ENCODE results near the gene CENPO.
"Not testable (repeated sequence)": the region's sequence is repeated elsewhere in the genome, so short reads cannot be mapped to it uniquely, and the experiment has no call there.

The CENPO gene

DNA sequence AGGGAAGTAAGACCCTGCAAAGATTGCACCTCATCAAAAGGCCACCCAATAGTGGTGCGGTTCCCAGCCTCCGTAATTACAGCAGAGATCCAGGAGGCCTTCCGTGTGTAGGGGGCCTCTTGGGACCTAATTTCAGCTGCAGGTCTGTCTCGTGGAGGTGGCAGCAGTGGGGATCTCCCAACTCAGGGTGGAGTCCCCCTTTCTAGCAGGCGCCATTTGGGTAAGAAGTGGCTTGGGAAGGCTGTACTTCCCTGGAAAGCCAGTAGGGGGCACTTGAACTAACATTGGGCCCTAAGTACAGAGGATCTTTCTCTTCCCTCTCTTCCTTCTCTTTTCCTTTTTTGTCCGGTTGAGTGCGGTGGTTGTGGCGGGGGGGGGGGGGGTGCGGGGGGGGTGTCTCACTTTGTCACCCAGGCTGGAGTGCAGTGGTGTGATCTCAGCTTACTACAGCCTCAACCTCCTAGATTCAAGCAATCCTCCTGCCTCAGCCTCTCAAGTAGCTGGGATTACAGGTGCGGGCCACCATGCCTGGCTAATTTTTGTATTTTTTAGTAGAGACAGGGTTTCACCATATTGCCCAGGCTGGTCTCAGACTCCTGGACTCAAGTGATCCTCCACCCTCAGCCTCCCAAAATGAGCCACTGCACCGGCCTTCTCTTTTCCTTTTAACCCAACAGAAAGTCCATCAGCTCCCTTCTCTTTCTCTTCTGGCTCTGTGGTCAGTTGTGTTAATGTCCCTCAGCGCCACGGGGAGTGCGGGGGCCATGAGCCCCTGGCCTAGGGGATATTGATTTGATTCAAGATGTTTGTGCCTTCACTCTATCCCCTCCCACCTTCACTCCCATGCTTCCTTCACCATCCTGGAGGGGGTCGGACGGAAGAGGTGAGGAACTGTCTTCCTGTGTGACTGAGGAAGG, 32.0 kb downstream of the CENPO start:
- peak; percentile 33 for DNase-seq

DNA sequence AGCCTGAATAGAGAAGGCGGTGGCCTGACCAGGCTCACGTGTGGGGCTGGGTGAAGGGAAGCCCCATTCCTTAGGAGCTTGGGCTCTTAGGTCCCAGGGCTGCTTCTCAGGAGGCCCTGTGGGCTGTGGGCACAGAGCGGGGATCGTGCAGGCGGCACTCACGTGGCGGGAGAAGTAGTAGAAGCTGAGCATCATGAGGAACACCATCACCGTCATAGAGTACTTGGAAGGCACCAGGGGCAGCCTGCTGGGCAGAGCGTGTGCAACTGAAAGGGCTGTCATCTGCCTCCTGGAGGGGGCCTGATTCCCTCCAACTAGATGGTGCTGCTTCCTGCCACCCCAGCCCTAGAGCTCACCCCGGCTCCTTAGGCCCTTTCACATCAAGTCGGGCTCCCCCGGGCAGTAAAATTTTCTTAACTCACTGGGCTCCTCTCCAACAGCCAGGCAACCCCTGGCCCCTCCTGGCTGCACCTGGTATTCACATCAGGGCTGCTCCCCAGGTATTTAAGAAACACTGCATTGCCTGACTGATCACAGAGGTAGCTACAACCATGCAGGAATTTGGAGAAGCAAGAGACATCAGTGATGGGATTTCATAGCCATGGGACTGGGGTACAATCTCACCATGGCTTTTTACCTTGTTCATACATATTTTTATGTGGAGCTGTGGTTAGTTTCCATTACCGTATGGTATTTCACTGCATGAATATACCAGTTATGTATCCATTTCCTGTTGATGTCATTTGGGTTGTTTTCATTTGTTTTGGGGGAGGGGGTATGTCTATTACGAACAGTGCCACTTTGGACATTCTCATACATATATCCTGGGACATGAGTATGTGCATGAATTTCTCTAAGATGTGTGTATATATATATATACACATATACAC, 32.9 kb downstream of the CENPO start:
- peak; percentile 36 for DNase-seq

DNA sequence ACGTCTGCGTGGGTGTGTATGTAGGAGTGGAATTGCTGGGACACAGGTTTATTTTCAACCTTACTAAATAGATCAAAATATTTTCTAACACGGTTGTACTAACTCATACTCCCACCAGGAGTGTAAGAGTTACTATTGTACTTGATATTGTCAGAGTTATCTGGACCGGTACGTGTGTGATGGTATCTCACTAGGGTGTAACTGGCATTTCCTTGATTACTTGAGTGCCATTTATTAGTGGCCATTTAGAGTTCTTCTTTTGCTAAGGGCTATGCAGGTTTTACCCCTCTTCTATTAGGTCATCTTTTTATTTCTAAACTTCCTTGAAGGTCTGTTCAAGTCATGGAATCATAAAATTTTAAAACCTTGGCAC, 33.5 kb downstream of the CENPO start:
- DNase-seq = no peak

DNA sequence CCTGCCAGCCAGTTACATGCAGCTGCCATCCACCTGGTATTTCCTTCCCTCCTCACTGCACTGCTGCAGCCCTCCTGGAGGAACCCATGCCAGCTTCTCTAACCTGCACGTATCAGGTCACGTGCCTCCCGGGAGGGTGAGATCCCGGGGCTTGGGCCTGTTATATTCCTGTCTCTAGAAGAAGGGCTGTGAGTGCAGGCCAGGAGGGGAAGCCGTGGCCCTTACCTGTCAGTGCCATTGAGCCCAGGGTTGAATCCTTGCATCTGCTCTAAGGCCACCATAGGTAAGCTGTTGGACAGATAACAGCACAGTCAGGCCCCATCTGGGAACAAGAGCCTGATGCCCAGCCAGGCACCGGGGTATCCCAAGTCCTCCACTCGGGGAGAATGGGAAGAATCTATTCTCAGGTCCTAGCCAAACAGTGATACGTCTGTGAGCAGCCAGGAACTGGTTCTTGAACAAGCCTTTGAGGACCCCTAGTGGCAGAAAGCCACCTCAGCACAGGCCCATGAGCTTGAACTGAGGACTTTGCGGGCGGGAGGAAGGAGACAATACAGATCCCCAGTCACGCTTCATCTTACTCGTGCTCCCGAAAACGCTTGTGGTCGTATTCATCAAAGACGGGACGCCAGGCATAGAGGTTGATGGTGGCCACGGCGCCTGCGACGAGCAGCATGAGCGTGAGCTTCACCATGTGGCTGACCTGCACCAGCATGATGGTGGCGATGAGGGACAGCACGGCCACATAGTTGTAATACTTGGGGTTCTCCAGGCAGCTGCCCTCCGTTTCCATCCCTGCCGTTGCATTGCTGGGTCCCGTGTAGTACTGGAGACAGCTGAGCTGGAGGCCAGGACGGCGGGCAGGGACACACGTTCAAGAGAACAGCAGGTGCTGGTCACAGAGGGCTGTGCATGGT, 34.4 kb downstream of the CENPO start:
- peak; percentile 86 for DNase-seq

DNA sequence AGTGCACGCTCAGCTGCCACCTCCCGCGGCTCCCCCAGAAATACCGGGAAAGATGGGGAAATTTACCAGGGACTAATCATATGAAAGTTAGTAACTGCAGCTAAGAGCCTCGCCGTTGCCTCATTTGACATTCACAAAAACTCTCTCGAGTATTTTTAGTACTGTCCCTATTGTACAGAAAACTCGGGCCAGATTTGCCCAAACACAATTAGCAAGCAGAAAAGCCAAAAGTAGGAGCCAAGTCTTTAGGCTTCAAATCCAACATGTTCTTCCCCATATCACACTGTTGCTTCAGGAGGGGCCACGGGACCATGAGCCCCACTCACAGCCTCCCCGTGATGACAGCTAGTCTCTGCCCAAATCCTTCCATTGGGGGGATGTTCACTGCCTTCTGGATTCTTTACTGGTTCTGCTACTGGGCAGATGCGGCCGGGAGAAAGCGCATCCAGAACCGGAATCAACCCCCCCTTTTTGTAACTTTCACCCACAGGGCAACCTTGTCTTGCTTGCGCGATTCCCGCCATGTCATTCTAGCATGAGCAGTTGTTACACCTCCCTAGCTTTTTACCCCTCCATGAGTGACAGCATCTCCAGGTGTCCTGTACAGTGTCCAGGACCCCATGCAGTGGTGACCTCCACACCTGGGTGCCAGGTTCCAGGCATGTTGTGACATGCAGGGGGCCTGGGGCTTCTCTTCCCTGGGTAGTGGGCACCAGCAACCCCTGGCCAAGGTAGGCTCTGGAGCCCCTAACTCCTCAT, 35.2 kb downstream of the CENPO start:
- peak; percentile 37 for DNase-seq

DNA sequence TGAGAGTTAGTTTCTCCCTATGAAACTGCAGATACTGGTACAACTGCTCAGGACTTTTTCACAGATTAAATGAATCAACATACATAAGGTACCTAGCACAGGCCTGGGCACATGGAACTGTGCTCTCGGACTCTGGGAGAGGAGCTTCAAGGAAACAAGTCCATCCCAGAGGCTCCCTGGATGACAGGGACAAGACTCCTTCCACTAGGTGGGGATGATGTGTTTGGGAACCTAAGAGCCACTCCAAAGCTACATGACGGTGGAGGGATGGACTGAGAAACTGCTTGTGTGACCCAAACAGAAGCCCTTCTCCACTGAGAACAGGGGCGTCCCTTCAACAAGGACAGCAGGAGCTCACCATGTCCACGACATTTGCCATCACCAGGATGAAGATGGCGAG, 37.1 kb downstream of the CENPO start:
- DNase-seq = peak; percentile 42

DNA sequence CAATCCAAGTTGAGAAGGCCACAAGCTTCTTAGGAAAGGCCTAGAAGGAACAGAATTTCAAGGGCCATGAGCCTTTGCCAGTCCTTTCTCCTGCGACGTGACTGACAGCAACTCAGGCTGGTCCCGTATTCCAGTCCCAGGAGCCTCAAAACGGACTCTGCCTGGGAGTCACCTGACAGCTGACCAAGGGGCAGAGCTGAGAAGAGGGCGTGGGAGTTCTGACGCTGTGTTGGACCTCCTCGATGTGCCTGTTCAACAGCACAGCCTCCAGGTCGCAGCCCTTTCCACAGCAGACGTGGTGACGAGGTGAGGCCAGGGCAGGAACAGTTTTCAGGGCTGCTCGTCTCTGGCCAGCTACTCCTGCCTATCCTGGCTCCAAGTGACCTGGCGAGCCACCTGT, 37.6 kb downstream of the CENPO start:
- no peak for DNase-seq

DNA sequence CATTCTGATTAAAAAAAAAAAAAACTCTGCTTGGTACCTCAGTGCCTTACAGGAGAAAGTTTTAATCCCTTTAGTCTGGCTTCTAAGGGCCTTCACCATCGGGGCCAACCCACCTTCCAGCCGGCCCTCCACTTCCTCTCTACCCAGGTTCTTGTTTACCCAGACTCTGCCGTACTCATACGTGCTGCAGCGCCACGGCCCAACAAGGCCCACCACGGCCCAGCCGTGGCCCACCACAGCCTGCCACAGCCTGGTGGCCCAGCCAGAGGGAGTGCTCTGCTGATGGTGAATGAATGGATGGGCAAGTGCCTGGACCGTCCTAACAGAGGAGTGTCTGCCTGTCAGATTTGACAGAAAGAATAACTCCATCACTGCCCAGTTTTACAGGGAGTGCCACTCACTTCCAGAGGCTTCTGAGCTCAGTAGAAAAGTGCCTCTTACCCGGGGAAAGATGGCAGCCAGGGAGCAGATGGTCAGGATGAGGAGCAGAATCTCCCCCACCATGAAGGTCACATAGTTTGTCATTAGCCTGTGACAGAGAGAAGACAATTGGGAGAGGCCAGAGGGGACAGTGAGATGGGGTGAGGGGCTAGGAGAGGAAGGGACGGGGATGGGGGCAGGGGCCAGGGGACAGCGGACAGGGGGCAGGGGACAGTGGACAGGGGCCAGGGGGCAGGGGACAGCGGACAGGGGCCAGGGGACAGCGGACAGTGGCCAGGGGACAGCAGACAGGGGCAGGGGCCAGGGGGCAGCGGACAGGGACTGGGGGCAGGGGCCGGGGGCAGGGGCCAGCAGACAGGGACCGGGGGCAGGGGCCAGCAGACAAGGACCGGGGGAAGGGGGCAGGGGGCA, 38.2 kb downstream of the CENPO start:
- DNase-seq = no peak

DNA sequence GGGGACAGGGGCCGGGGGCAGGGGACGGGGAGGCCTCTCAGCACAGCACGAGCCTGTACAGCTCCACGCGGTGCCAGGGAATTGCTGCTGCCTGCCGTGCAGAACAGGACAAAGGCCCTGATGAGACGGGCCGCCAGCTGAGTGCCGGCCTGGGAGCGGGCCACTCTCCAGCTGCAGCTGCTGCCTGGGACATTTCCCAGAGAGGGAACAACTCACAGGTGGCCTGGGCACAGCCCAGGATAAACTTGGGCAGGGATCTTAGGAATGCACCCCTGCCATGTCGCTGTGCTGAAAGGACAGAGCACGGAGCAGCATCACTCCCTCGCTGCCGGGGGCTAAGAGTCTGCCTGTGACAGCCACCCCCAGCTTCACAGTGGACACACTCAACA, 38.8 kb downstream of the CENPO start:
- DNase-seq = peak; percentile 66

DNA sequence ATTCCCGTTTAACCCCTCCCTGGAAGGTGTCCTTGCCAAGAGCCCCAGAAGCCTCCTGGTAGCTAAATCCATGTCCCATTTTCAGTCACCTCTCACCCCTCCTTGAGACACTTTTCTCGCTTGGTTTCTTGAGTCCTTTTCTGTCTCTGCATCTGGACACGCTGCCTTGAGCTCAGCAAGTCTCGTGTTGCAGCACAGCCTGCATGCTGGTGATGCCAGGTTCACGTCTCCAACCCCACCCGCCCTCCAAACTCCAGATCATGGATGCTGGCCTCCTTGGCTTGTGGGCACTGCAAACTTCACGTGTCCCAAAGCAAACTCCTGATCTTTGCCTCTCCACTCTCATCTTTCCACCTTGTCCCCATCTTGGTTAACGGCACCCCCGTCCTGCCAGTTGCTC, 39.3 kb downstream of the CENPO start:
- DNase-seq = no peak

DNA sequence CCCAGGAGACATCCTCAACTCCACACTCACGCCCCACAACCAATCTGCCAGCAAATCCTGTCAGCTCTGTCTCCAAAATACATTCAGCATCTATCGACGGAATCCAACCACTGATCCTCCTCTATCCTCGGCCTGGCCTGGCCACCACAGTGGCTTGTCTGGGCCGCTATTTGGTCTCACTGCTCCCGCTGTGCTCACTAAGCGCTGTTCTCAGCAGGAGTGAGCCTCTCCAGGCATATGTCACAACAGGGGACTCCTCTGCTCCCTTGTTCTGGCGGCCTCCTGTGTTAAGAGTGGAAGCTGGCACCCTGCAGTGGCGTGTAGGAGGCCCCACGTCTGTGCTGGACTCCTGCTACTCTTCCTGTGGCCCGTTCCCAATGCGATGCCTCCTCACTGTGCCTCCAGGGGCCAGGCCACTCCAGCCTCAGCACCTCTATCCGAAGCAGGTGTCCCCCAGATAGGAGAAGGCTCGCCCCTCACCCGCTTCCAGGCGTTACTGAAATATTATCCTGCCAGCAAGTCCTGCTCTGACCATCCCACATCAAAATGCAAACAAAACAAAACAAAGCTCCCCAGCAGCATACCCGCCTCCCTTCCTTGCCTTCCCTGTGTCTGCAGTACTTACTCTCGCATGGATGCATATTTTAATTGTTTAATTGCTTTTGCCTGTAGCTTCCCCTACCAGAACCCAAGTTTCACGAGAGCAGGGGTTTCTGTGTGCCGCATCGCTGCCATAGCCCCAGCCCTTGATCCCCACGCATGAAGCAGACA, 39.9 kb downstream of the CENPO start:
- DNase-seq = no peak

DNA sequence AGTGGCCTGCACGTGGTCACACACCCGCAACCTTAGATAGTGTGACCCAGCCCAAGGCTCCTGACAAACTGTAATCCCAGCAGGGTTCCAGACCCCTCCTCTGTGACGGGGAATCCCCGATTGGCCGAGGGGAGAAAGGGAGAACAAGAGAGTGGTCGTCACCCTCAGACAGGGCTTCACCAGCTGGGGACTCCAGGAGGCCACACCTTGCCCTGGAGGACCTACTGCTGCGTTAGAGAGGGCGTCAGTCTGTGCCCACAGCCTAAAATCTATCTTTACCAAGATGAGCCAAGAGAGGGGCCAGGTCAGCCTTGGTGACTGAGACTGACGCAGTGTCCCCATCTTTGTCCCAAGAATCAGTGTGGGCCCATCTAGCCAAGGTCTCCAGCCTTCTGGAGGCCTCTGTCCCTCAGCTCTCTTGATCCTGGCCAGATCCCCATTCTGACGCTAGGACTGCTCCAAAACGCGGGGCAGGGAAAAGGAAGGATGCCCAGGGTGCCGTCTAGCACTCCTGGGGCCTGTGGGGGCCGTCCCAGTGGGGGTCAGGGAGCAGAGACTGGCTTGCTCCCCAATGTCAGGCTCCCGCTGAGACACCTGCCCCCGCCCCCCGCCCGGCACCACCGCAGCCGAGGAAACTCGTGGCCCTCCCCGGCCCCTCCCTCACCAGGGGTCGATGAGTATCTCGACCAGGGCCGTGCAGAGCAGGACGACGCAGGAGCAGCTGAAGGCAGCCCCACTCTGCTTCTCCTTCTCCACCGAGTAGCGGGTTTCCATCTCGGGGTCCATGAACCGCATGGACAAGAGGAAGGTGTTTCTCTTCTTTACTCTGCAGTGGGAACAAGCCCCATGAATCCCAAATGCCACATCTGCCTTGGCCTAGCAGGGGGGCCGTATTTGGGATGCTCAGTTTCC, 40.9 kb downstream of the CENPO start:
- no peak for DNase-seq

DNA sequence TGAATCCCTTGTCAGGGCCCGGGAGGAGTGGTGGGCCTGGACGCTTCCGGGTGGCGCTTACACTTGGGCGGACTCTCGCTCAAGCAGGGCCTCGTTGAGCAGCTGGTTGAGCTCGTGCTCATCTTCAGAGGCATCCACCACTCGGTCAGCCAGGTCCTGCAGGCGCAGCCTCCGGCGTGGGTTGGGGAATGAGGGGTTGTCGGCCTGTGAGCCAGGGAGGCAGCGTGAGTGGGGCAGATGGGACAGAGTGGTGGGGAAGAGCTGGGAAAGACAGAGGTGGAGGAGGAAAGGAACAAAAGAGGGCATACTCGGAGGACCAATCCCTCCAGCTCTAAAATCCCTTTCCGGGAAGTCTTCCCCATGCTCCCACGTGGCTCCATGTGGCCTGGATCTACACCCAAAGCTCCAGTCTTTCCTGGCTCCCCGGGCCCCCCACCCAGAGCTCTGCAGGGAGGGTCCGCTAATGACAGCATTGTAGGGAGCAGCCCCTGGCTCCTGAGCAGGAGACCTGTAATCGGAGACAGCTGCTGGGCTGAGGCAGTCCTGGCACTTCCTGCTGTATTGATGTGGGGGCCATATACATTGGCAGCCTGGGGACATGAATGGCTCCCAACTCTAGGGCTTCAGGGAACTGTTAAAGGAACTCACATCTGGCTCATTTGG, 41.6 kb downstream of the CENPO start:
- DNase-seq = no peak

DNA sequence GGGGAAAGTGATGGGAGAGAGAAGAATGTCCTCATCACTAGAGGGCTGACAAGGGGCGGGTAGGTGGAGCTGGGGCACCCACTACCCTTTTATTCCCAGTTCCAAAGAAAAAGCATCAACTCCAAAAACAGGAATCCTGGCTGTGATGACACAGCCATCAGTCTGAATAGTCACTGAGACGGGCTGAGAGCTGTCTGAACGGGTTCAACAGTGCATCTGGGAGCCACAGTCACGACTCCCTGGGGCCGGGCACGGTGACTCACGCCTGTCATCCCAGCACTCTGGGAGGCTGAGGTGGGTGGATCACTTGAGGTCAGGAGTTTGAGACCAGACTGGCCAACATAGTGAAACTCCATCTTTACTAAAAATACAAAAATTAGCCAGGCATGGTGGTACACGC, 42.2 kb downstream of the CENPO start:
- DNase-seq = not testable (repeated sequence)

DNA sequence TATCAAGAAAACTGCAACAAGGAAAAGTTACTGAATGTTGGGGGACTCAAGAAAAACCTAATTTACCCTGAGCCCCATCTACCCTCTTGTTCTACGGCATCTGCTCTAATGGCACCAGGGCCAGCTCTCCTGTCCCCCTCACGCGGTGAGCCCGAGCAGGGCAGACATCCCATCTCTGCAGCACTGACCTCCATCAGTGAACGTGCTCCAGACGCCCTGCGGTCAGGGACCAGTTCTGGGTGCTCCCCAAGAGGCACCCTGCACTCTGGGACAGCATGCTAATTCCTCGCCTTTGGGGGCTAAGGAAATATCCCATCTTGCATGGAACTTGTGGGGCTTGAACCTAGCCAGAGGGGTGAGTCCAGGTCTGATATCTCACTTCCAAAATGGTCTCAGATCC, 43.0 kb downstream of the CENPO start:
- DNase-seq = no peak

DNA sequence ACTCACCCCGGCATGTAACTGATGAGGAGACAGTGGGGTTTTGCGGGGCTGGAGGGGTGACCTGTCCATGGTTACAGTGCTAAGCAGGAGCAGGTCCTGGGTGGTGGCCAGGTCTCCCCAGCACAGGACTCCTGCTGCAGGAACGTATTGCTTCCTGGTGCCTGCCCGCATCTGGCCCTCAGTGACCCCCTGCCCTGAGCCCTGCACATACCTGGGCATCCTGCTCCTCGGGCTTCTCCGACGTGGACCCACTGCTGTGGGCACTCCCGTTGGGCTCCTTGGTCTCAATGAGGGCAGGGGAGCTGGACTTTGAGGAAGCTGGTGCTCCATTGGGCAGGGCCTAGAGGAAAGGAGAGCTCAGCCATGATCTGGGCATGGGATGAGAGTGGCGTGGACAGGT, 43.5 kb downstream of the CENPO start:
- no peak for DNase-seq

DNA sequence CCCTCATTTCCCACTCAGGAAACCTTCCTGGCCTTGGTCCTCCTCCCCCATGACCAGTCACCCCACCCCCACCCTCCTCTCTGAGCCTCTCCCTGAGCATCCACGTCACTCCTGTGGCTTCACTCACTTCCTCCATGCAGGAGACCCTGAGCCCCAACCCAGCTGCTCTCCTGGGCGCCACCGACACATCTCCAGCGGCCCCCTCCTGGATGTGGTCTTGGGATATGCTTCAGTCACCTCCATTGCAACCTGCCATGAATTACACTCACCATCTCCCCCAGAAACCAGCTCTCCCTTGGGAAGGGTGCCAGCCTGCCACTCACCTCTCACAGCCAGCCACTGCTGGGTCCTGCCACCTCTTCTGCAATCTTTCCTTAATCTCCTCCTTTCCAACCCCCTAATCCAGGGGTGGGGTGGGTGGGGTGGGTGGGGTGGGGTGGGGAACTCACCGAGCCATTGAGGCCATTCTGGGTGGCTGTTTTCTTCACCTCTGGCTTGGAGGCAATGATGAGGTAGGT, 44.8 kb downstream of the CENPO start:
- DNase-seq = no peak

DNA sequence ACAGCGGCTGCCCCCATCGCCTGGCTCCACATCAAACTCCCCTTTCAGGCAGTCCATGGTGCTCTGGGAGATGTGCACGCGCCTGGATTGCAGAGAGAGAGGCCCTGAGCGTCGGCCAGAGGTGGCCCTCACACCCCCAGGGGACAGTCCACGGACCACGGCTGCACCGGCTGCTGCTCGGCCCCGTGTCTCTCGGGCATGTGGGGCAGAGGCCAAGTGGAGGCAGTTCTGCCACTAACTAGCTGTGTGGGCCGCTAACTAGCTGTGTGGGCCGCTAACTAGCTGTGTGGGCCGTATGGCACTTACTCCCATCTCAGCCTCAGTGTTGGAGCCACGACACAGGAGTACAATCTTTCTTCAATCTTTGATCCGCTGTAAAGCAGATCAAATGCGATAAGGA, 45.3 kb downstream of the CENPO start:
- DNase-seq = no peak
